HEK293T (cell line): ENCODE results near the gene IL15.

Source experiments
- BHLHE40 ChIP-seq: fragments of 450-650 bp; IDR thresholded peaks from 2 replicates; pipeline ENCODE4 v1.6.1; 2016; ENCODE audit warnings: mild to moderate bottlenecking, moderate library complexity, borderline replicate concordance
- FOXK2 ChIP-seq: fragments of 450-650 bp; IDR thresholded peaks from 2 replicates; pipeline ENCODE4 v1.6.1; 2016; ENCODE audit warnings: mild to moderate bottlenecking
- LEF1 ChIP-seq: fragments of 450-650 bp; IDR thresholded peaks from 2 replicates; pipeline ENCODE4 v1.6.1; 2017; ENCODE audit warnings: mild to moderate bottlenecking, borderline replicate concordance
- NFRKB ChIP-seq: fragments of 450-650 bp; IDR thresholded peaks from 2 replicates; pipeline ENCODE4 v1.6.1; 2016; ENCODE audit warnings: mild to moderate bottlenecking, moderate library complexity
- SP1 ChIP-seq: fragments of 450-650 bp; IDR thresholded peaks from 2 replicates; pipeline ENCODE4 v1.6.1; 2017
- TARDBP ChIP-seq: fragments of 450-650 bp; IDR thresholded peaks from 2 replicates; pipeline ENCODE4 v1.6.1; 2016
- ZNF384 ChIP-seq: fragments of 450-650 bp; IDR thresholded peaks from 2 replicates; pipeline ENCODE4 v1.6.1; 2016

GRCh38 chr4:141660880-141661279, 24.5 kb downstream of the IL15 start:
- no peak for TF ChIP-seq TARDBP
- TF ChIP-seq SP1: no peak
- no peak for TF ChIP-seq NFRKB
- TF ChIP-seq FOXK2: no peak
- TF ChIP-seq ZNF384: no peak
- no peak for TF ChIP-seq BHLHE40
- TF ChIP-seq LEF1: no peak
